Stimulated activated CD4-positive, alpha-beta T cell treated with anti-CD3 and anti-CD28 coated beads, Interleukin-2, amount 100 ng/mL, for 48 hours (primary cell): Measurements from ENCODE around the gene LPAR3.

Experiments used
- DNase-seq, 2 donors: peaks; one replicate each; pipeline ENCODE4 v3.0.0-alpha.2; 2020

The LPAR3 gene

GRCh38 chr1:84855691-84856630, 37.0 kb downstream of the LPAR3 start:
- no peak for DNase-seq

GRCh38 chr1:84855168-84855567, 37.8 kb downstream of the LPAR3 start:
- DNase-seq, result no peak

GRCh38 chr1:84853741-84854721, 39.0 kb downstream of the LPAR3 start:
- DNase-seq, result peak in 1 of 2 donors; percentile 23

- no peak for DNase-seq
These were observed 41.2 kb downstream of the LPAR3 start for GRCh38 chr1:84851839-84852238.

- no peak for DNase-seq
These were observed 43.5 kb downstream of the LPAR3 start for GRCh38 chr1:84849357-84849975.

GRCh38 chr1:84847253-84848250, 45.5 kb downstream of the LPAR3 start:
- DNase-seq, result peak in 1 of 2 donors; percentile 7

- no peak for DNase-seq
These were observed 46.6 kb downstream of the LPAR3 start for GRCh38 chr1:84846387-84846786.

GRCh38 chr1:84845357-84845756, 47.6 kb downstream of the LPAR3 start:
- DNase-seq, result no peak

GRCh38 chr1:84844094-84844493, 48.9 kb downstream of the LPAR3 start:
- DNase-seq, result no peak

- DNase-seq, result no peak
These were observed 50.2 kb downstream of the LPAR3 start for GRCh38 chr1:84842748-84843231.

- no peak for DNase-seq
These were observed 51.0 kb downstream of the LPAR3 start for GRCh38 chr1:84841971-84842370.

- DNase-seq, result no peak
These were observed 52.7 kb downstream of the LPAR3 start for GRCh38 chr1:84840346-84840745.

GRCh38 chr1:84839544-84839943, 53.5 kb downstream of the LPAR3 start:
- DNase-seq, result no peak

GRCh38 chr1:84836145-84836544, 56.9 kb downstream of the LPAR3 start:
- no peak for DNase-seq

GRCh38 chr1:84835169-84835568, 57.8 kb downstream of the LPAR3 start:
- no peak for DNase-seq

- no peak for DNase-seq
These were observed 58.5 kb downstream of the LPAR3 start for GRCh38 chr1:84834419-84835064.

GRCh38 chr1:84833194-84833593, 59.8 kb downstream of the LPAR3 start:
- DNase-seq, result no peak

- DNase-seq, result no peak
These were observed 62.9 kb downstream of the LPAR3 start for GRCh38 chr1:84830136-84830535.

- DNase-seq, result no peak
These were observed 65.0 kb downstream of the LPAR3 start for GRCh38 chr1:84827976-84828375.

GRCh38 chr1:84827555-84827954, 65.5 kb downstream of the LPAR3 start:
- DNase-seq, result no peak

GRCh38 chr1:84825161-84825560, 67.8 kb downstream of the LPAR3 start:
- DNase-seq, result no peak
